ENCODE measurements around the gene OSBPL8. TPM values are rescaled to one million over a fixed set of nuclear protein-coding genes. Genes with fewer than 3 reads are reported as not detected.

OSBPL8 gene
- total RNA-seq, 1 experiment from 2014 or later: 81.7 TPM

GRCh38 chr12:76529226-76529918 is 30.2 kb downstream of the OSBPL8 start:
- H3K27me3 Mint-ChIP-seq (ENCODE audit: low read depth): no peaks in the 10 kb centered on the region
- CTCF ChIA-PET: no interaction called here
- no peak overlapping the region for H3K4me3 Mint-ChIP-seq
- peaks cover 12% of the 10 kb centered on the region for H3K9me3 Mint-ChIP-seq
- no peak for TF ChIP-seq IRF1 (CRISPR knock-in tag; IDR thresholded peaks at IDR 0.05)
- TF ChIP-seq EMX1 (CRISPR knock-in tag; IDR thresholded peaks at IDR 0.05): no peak
- TF ChIP-seq TEAD1 (CRISPR knock-in tag; IDR thresholded peaks at IDR 0.05): no peak
- TF ChIP-seq ELF4 (CRISPR knock-in tag; IDR thresholded peaks at IDR 0.05; ENCODE audit: low read depth): no peak
- no peak for TF ChIP-seq HMGA2 (CRISPR knock-in tag; IDR thresholded peaks at IDR 0.05)
- TF ChIP-seq NR1H2 (CRISPR knock-in tag; IDR thresholded peaks at IDR 0.05): no peak
- no peak for TF ChIP-seq NR3C1 (CRISPR knock-in tag; conservative IDR thresholded peaks at IDR 0.05; ENCODE audit: low read depth)
- TF ChIP-seq OVOL2 (CRISPR knock-in tag; IDR thresholded peaks at IDR 0.05; ENCODE audit: borderline replicate concordance): no peak
- TF ChIP-seq TEAD4 (CRISPR knock-in tag; IDR thresholded peaks at IDR 0.05): no peak
- no peak for TF ChIP-seq ZNF121 (CRISPR knock-in tag; IDR thresholded peaks at IDR 0.05)
- TF ChIP-seq ZNF671 (CRISPR knock-in tag; IDR thresholded peaks at IDR 0.05): no peak
- TF ChIP-seq ZNF232 (CRISPR knock-in tag; IDR thresholded peaks at IDR 0.05): no peak
- no peak for TF ChIP-seq ZBTB21 (CRISPR knock-in tag; IDR thresholded peaks at IDR 0.05; ENCODE audit: borderline replicate concordance)
- DNase-seq (ENCODE audit: low spot score) (no peak), ATAC-seq (no peak)
- peaks cover 37% of the 10 kb centered on the region for H3K4me1 Mint-ChIP-seq
- POLR2A ChIA-PET: no interaction called here
- peaks cover 14% of the 10 kb centered on the region for H3K36me3 Mint-ChIP-seq
- H3K27ac Mint-ChIP-seq: no peak overlapping the region

DNA sequence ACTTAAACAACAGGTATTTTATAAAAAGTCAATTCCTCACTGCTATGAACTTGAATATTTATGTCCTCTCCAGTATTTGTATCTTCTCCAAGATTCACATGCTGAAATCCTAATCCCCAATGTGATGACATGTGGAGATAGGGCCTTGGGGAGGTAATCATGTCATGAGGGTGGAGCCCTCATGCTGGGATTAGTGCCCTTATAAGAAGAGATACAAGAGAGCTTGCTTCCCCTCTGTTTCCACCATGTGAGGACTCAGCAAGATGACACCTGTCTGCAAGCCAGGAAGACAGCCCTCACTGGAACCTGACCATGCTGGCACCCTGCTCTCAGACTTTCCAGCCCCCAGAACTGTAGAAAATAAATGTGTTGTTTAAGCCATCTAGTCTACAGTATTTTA is 36.2 kb downstream of the OSBPL8 start:
- no peak for DNase-seq (ENCODE audit: low spot score)
- H3K36me3 Mint-ChIP-seq: peaks cover 55% of the 10 kb centered on the region
- no peak for ATAC-seq
- no peak overlapping the region for H3K27ac Mint-ChIP-seq
- H3K4me1 Mint-ChIP-seq: peaks cover 12% of the 10 kb centered on the region
- H3K4me3 Mint-ChIP-seq: no peak overlapping the region
- peaks cover 57% of the 10 kb centered on the region for H3K9me3 Mint-ChIP-seq
- H3K27me3 Mint-ChIP-seq (ENCODE audit: low read depth): no peaks in the 10 kb centered on the region
- TF ChIP-seq FOXJ3 (CRISPR knock-in tag; IDR thresholded peaks at IDR 0.05; ENCODE audit: borderline replicate concordance) (no peak), NR3C1 (CRISPR knock-in tag; conservative IDR thresholded peaks at IDR 0.05; ENCODE audit: low read depth) (no peak), ZSCAN18 (CRISPR knock-in tag; IDR thresholded peaks at IDR 0.05) (no peak), ZNF396 (CRISPR knock-in tag; IDR thresholded peaks at IDR 0.05; ENCODE audit: borderline replicate concordance) (no peak), RORB (CRISPR knock-in tag; IDR thresholded peaks at IDR 0.05) (no peak), ATF1 (CRISPR knock-in tag; IDR thresholded peaks at IDR 0.05) (no peak)
- TF ChIP-seq, protein P1, sequence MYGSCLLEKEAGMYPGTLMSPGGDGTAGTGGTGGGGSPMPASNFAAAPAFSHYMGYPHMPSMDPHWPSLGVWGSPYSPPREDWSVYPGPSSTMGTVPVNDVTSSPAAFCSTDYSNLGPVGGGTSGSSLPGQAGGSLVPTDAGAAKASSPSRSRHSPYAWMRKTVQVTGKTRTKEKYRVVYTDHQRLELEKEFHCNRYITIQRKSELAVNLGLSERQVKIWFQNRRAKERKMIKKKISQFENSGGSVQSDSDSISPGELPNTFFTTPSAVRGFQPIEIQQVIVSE (CRISPR knock-in tag; IDR thresholded peaks at IDR 0.05; ENCODE audit: borderline replicate concordance): no peak
- ChIA-PET CTCF (no interaction called here), POLR2A (no interaction called here)

DNA sequence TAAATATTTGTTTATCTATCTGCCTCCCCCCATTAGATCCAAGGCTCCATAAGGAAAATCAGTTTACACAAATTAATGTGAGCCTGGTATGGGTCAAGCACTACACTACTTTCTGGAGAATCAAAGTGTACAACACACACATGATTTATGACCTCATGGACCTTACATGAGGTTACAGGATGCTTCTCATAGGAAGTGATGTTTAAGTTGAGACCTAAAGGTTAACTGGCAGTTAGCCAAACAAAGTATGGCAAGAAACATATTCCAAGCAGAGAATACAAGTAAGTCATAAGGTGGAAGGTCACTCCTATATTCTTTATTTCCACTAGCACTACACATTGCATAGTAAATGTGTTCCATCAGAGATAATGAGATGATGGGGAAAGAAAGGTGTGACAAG is 39.2 kb downstream of the OSBPL8 start:
- H3K36me3 Mint-ChIP-seq: peaks cover 69% of the 10 kb centered on the region
- H3K4me1 Mint-ChIP-seq: peaks cover 19% of the 10 kb centered on the region
- DNase-seq (ENCODE audit: low spot score) (no peak), ATAC-seq (no peak)
- H3K27ac Mint-ChIP-seq: no peak overlapping the region
- POLR2A ChIA-PET: no interaction called here
- CTCF ChIA-PET: no interaction called here
- peaks cover 68% of the 10 kb centered on the region for H3K9me3 Mint-ChIP-seq
- no peaks in the 10 kb centered on the region for H3K27me3 Mint-ChIP-seq (ENCODE audit: low read depth)
- no peak overlapping the region for H3K4me3 Mint-ChIP-seq
- no peak for TF ChIP-seq ZSCAN18 (CRISPR knock-in tag; IDR thresholded peaks at IDR 0.05)
- no peak for TF ChIP-seq E2F4 (CRISPR knock-in tag; IDR thresholded peaks at IDR 0.05; ENCODE audit: borderline replicate concordance, low read depth)
- TF ChIP-seq JAZF1 (CRISPR knock-in tag; IDR thresholded peaks at IDR 0.05): no peak
- TF ChIP-seq, protein P2, sequence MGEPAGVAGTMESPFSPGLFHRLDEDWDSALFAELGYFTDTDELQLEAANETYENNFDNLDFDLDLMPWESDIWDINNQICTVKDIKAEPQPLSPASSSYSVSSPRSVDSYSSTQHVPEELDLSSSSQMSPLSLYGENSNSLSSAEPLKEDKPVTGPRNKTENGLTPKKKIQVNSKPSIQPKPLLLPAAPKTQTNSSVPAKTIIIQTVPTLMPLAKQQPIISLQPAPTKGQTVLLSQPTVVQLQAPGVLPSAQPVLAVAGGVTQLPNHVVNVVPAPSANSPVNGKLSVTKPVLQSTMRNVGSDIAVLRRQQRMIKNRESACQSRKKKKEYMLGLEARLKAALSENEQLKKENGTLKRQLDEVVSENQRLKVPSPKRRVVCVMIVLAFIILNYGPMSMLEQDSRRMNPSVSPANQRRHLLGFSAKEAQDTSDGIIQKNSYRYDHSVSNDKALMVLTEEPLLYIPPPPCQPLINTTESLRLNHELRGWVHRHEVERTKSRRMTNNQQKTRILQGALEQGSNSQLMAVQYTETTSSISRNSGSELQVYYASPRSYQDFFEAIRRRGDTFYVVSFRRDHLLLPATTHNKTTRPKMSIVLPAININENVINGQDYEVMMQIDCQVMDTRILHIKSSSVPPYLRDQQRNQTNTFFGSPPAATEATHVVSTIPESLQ (CRISPR knock-in tag; IDR thresholded peaks at IDR 0.05): no peak
- TF ChIP-seq NFATC4 (CRISPR knock-in tag; IDR thresholded peaks at IDR 0.05): no peak
- TF ChIP-seq STAT6 (CRISPR knock-in tag; conservative IDR thresholded peaks at IDR 0.05; ENCODE audit: low read depth): no peak

All from WTC11 (cell line).